SK-N-SH (cell line): ENCODE data around the gene BIRC5. TPM values are rescaled to one million over a fixed set of nuclear protein-coding genes. Genes with fewer than 3 reads are reported as not detected.
A peak's percentile ranks its signal among the peaks of the same experiment; 100 is the strongest.

ENCODE experiments used
- CTCF ChIA-PET: fragments of 300-600, 350-600 bp; formaldehyde crosslinking; extraction: SDS; loops from one replicate; lab custom pipeline; 2021; lab: Yijun Ruan, JAX
- POLR2A ChIA-PET: fragments of 350-600 bp; sonication (Branson Sonifier 250); formaldehyde crosslinking; extraction: SDS; loops from one replicate; lab custom pipeline; 2020; ENCODE audit warnings: antibody characterized with exemption, inconsistent platforms; lab: Yijun Ruan, JAX
- DNase-seq: peaks from one replicate; pipeline ENCODE4 v3.0.0; 2012
- H2AFZ ChIP-seq: fragments of 200-600 bp; sonication (generic); 2 replicates; pipeline ENCODE4 v1.8.1; 2016; ENCODE audit warnings: antibody characterized with exemption, mild to moderate bottlenecking, low read depth
- H3F3A ChIP-seq: fragments of 200-600 bp; sonication (generic); replicated peaks from 2 replicates; pipeline ENCODE3; 2016; ENCODE audit warnings: antibody characterized with exemption, mild to moderate bottlenecking; ENCODE audit not compliant: insufficient read depth
- H3K27ac ChIP-seq, 2 experiments: fragments of 200-500 bp in 1 of 2; fragments of 200-600 bp in 1 of 2; sonication (Bioruptor generic) in 1 of 2; sonication (generic), shearing (Covaris generic) in 1 of 2; 2 replicates each; pipeline versions ENCODE4 v1.5.1 to v1.6.1; 2014 to 2016; ENCODE audit warnings: low read depth in 2 of 2, inconsistent platforms in 1 of 2, low read length in 1 of 2, mild to moderate bottlenecking in 1 of 2, mixed read lengths in 1 of 2
- H3K27me3 ChIP-seq: fragments of 200-600 bp; sonication (generic), shearing (Covaris generic); 2 replicates; pipeline ENCODE4 v1.6.1; 2016; ENCODE audit warnings: mixed run types; ENCODE audit not compliant: insufficient read depth
- H3K36me3 ChIP-seq, 2 experiments: fragments of 200-500 bp in 1 of 2; fragments of 200-600 bp in 1 of 2; sonication (Bioruptor generic) in 1 of 2; sonication (generic) in 1 of 2; replicated peaks in 1 of 2; 2 replicates each; pipeline versions ENCODE3 to v1.5.1; 2014 to 2016; ENCODE audit warnings: low read length in 1 of 2, mild to moderate bottlenecking in 1 of 2; ENCODE audit not compliant: insufficient read depth in 2 of 2, control insufficient read depth in 1 of 2
- H3K4me1 ChIP-seq, 2 experiments: fragments of 200-500 bp in 1 of 2; fragments of 200-600 bp in 1 of 2; sonication (Bioruptor generic) in 1 of 2; sonication (generic), shearing (Covaris generic) in 1 of 2; 2 replicates each; pipeline versions ENCODE4 v1.5.1 to v1.6.1; 2014 to 2016; ENCODE audit warnings: low read depth in 1 of 2, low read length in 1 of 2, mixed run types in 1 of 2; ENCODE audit not compliant: insufficient read depth in 2 of 2, control insufficient read depth in 1 of 2
- H3K4me2 ChIP-seq: fragments of 200-600 bp; sonication (generic), shearing (Covaris generic); 2 replicates; pipeline ENCODE4 v1.6.1; 2017; ENCODE audit warnings: mixed run types
- H3K4me3 ChIP-seq, 2 experiments: fragments of 200-500 bp in 1 of 2; fragments of 200-600 bp in 1 of 2; sonication (Bioruptor generic) in 1 of 2; sonication (generic), shearing (Covaris generic) in 1 of 2; 2 replicates each; pipeline versions ENCODE4 v1.5.1 to v1.8.1; 2014 to 2016; ENCODE audit warnings: low read depth in 2 of 2, inconsistent platforms in 1 of 2, low read length in 1 of 2, mild to moderate bottlenecking in 1 of 2, mixed read lengths in 1 of 2, moderate library complexity in 1 of 2
- H3K79me2 ChIP-seq: fragments of 200-600 bp; sonication (generic); 2 replicates; pipeline ENCODE4 v1.8.1; 2017; ENCODE audit warnings: mild to moderate bottlenecking; ENCODE audit not compliant: insufficient read depth
- H3K9ac ChIP-seq: fragments of 200-600 bp; sonication (generic); 2 replicates; pipeline ENCODE4 v1.6.1; 2017; ENCODE audit warnings: mixed run types
- H3K9me2 ChIP-seq: fragments of 200-600 bp; sonication (generic); 2 replicates; pipeline ENCODE4 v1.6.1; 2017; ENCODE audit warnings: mixed run types
- H3K9me3 ChIP-seq: fragments of 200-600 bp; sonication (generic); 2 replicates; pipeline ENCODE4 v1.6.1; 2017; ENCODE audit warnings: mixed run types, mild to moderate bottlenecking, moderate library complexity
- H4K20me1 ChIP-seq: fragments of 200-600 bp; sonication (generic); 2 replicates; pipeline ENCODE4 v1.6.1; 2017; ENCODE audit warnings: mild to moderate bottlenecking, mixed run types; ENCODE audit not compliant: insufficient read depth
- ELF1 ChIP-seq: IDR thresholded peaks from 2 replicates; pipeline ENCODE4 v1.4.0; 2012
- EP300 ChIP-seq, 2 experiments: IDR thresholded peaks; 2 replicates each; pipeline versions ENCODE4 v1.4.0 to v1.6.1; 2012; ENCODE audit warnings: borderline replicate concordance in 1 of 2, low read depth in 1 of 2, low read length in 1 of 2
- EZH2phosphoT487 ChIP-seq: fragments of 200-600 bp; sonication (generic); IDR thresholded peaks from 2 replicates; pipeline ENCODE4 v1.6.1; 2017; ENCODE audit warnings: low read depth, mixed run types, mild to moderate bottlenecking, antibody characterized with exemption, moderate library complexity, borderline replicate concordance
- GABPA ChIP-seq: IDR thresholded peaks from 2 replicates; pipeline ENCODE4 v1.4.0; 2012; ENCODE audit warnings: low read depth, mild to moderate bottlenecking
- GATA2 ChIP-seq: sonication (generic); formaldehyde crosslinking; IDR thresholded peaks from 2 replicates; pipeline ENCODE4 v1.5.0; 2020; ENCODE audit warnings: mild to moderate bottlenecking, missing genetic modification reagents
- MEF2A ChIP-seq: IDR thresholded peaks from 2 replicates; pipeline ENCODE4 v1.4.0; 2012; ENCODE audit warnings: low read depth, borderline replicate concordance
- MXI1 ChIP-seq: IDR thresholded peaks from 2 replicates; pipeline ENCODE4 v1.6.1; 2012; ENCODE audit warnings: mild to moderate bottlenecking, low read depth, low read length, improper control_type of control experiment
- NFIC ChIP-seq: IDR thresholded peaks from 2 replicates; pipeline ENCODE4 v1.4.0; 2012; ENCODE audit warnings: borderline replicate concordance
- NRF1 ChIP-seq: IDR thresholded peaks from 2 replicates; pipeline ENCODE4 v1.6.1; 2012; ENCODE audit warnings: low read depth, mild to moderate bottlenecking, low read length
- POLR2AphosphoS5 ChIP-seq: IDR thresholded peaks from 2 replicates; pipeline ENCODE4 v1.6.1; 2012; ENCODE audit warnings: low read depth, low read length
- RAD21 ChIP-seq: IDR thresholded peaks from 2 replicates; pipeline ENCODE4 v1.6.1; 2012; ENCODE audit warnings: mild to moderate bottlenecking, low read length
- RCOR1 ChIP-seq: fragments of 150-350 bp; IDR thresholded peaks from 2 replicates; pipeline ENCODE4 v1.6.1; 2017; ENCODE audit warnings: antibody characterized with exemption, low read length
- RXRA ChIP-seq: IDR thresholded peaks from 2 replicates; pipeline ENCODE4 v1.4.0; 2012; ENCODE audit warnings: low read depth, mild to moderate bottlenecking, borderline replicate concordance
- SIN3A ChIP-seq: IDR thresholded peaks from 2 replicates; pipeline ENCODE4 v1.6.1; 2012; ENCODE audit warnings: low read depth, mild to moderate bottlenecking, low read length, moderate library complexity, borderline replicate concordance
- TCF12 ChIP-seq: IDR thresholded peaks from 2 replicates; pipeline ENCODE4 v1.4.0; 2012
- TEAD4 ChIP-seq: IDR thresholded peaks from 2 replicates; pipeline ENCODE4 v1.4.0; 2012; ENCODE audit warnings: mild to moderate bottlenecking, borderline replicate concordance; ENCODE audit not compliant: insufficient read depth
- YY1 ChIP-seq: IDR thresholded peaks from 2 replicates; pipeline ENCODE4 v1.4.0; 2012; ENCODE audit warnings: low read depth, mild to moderate bottlenecking
- WGBS: methylation state at CpG from one replicate; pipeline ENCODE4 v1.1.6; 2017; ENCODE audit warnings: low lambda C conversion rate; 5-methylcytosine and 5-hydroxymethylcytosine counted together
- polyA plus RNA-seq, 3 experiments: library from polyadenylated mRNA; depleted of rRNA; stranded (reverse); fragments of >200 nt; gene quantifications; 2 replicates each; pipeline ENCODE4 v1.2.3, GENCODE V29; 2012
- TF ChIP-seq, protein P1 (sequence below): IDR thresholded peaks from 2 replicates; pipeline ENCODE4 v1.4.0; 2012; ENCODE audit warnings: low read depth, borderline replicate concordance
- TF ChIP-seq, protein P2 (sequence below): fragments of 200-600 bp; sonication (generic); IDR thresholded peaks from 2 replicates; pipeline ENCODE4 v1.6.1; 2017; ENCODE audit warnings: antibody characterized with exemption, mild to moderate bottlenecking, moderate library complexity
- TF ChIP-seq, protein P3 (sequence below): IDR thresholded peaks from 2 replicates; pipeline ENCODE4 v1.4.0; 2012; ENCODE audit warnings: low read depth, borderline replicate concordance
- TF ChIP-seq, protein P4 (sequence below): fragments of 150-350 bp; IDR thresholded peaks from 2 replicates; pipeline ENCODE4 v1.6.1; 2017; ENCODE audit warnings: antibody characterized with exemption, low read length, low read depth, borderline replicate concordance

The BIRC5 gene
- polyA plus RNA-seq, 1 of the 3 experiments (the other 2 are of a cell fraction): 31.4 TPM

DNA sequence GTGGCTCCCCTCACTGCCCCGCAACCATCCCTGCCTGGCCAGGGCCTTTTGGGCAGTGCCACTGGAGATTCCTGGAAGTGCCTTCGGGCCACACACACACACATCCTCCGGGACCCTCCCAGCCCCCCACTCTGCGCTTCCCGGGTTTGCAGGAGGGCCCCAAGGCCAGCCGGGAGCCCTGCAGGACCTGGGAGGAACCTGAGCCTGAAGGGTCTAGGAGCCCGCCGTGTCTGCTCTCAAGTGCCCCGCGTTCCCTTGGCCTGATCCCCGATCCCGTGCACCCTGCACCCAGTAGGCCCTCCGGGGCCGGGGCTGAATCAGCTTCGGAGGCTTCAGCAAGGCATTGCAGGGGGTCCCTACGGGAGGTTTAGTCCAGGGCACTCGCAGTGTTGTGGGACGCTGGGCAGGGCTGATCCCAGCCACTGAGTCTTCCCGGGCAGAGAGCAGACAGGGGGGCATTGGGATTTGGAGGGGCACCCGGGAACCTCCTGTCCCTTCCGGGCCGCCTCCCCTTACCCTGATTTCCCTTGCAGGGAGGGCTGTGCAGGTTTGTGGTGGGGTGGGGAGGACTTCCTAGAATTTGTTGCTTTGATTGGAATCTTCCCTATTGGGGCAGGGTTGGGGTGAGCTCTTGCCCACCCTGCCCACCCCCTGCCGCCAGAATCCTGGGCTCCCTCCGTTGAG is 54.3 kb downstream of the BIRC5 start (continued):
- TF ChIP-seq, protein P1, sequence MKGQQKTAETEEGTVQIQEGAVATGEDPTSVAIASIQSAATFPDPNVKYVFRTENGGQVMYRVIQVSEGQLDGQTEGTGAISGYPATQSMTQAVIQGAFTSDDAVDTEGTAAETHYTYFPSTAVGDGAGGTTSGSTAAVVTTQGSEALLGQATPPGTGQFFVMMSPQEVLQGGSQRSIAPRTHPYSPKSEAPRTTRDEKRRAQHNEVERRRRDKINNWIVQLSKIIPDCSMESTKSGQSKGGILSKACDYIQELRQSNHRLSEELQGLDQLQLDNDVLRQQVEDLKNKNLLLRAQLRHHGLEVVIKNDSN: no peak
- no peak for TF ChIP-seq GATA2 (CRISPR knock-in tag)
- TF ChIP-seq MXI1: no peak
- TF ChIP-seq GABPA: no peak
- no peak for TF ChIP-seq RCOR1

DNA sequence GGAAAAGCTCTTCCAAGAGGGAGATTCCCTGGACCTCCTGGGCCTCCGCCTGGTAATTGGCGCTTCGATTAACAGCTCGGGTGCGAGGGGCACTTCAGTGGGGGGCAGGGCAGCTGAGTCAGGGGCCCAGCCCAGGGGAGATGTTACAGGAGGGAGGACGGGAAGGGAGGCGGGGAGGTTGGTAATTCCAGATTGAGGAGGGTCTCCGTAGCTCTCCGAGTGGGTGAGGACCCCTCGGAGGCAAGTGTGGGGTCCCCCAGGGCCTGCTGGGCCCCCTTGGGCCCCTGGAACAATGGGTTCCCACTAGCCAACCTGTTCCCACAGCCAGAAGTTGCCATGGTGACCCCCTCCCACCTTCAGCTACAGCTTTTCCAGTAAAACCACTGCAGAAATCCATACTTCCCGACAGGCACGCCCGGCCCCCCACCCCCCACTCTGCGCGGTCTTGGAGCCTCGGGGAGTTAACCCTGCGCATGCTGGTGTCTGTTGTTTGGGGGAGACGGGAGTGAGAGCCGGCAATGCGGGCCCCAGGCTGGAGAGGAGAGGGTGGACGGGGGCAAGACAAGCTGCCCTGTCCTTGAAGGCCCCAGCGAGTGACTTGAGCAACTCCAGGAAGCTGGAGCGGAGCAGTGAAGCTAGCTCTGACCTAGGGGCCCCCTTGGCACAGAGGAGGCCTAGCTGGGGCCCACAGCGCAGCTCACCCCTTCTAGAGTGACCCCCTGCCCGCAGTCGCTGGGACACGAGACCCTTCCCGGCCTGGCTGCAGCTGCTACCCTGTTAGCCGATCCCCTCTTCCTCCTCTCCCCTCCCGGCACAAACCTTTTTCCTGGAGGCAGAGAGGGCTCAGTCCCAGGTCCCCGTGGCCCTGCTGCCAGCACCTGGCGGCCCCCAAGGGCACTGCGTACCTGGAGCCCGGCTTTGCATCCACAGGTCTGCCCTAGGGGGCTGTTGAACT is 55.2 kb downstream of the BIRC5 start:
- Histone ChIP-seq H2AFZ (no peak overlapping the region), H3K27me3 (peaks cover 16% of the 10 kb centered on the region), H3K9me3 (no peaks in the 10 kb centered on the region), H3K79me2 (no peaks in the 10 kb centered on the region), H4K20me1 (no peaks in the 10 kb centered on the region), H3K4me2 (no peak overlapping the region), H3K4me3 (no peak overlapping the region), H3K36me3 (no peaks in the 10 kb centered on the region), H3K9ac (no peak overlapping the region), H3F3A (no peaks in the 10 kb centered on the region), H3K9me2 (no peaks in the 10 kb centered on the region), H3K4me1 (peaks cover 0 to 71% of the 10 kb centered on the region in 2 experiments; a peak in 2 of 4 replicates), H3K27ac (peak overlapping the region in 1 of 2 experiments; percentile 91; a peak in 2 of 4 replicates)
- ChIA-PET POLR2A (interaction anchor here (0.7 to 3.7 kb wide), 3 partner anchors 11 to 90 kb away, joined by 3 to 13 read pairs (median 4); no protein-coding TSS in a partner anchor), CTCF (interaction anchor here (0.6 to 6.6 kb wide), 12 partner anchors 11 to 759 kb away, joined by 3 to 46 read pairs (median 4); no protein-coding TSS in a partner anchor)
- 56% methylated on average over 33 of the region's 34 CpGs for WGBS
- peak; percentile 83 for DNase-seq
- TF ChIP-seq MEF2A: no peak
- TF ChIP-seq, protein P2, sequence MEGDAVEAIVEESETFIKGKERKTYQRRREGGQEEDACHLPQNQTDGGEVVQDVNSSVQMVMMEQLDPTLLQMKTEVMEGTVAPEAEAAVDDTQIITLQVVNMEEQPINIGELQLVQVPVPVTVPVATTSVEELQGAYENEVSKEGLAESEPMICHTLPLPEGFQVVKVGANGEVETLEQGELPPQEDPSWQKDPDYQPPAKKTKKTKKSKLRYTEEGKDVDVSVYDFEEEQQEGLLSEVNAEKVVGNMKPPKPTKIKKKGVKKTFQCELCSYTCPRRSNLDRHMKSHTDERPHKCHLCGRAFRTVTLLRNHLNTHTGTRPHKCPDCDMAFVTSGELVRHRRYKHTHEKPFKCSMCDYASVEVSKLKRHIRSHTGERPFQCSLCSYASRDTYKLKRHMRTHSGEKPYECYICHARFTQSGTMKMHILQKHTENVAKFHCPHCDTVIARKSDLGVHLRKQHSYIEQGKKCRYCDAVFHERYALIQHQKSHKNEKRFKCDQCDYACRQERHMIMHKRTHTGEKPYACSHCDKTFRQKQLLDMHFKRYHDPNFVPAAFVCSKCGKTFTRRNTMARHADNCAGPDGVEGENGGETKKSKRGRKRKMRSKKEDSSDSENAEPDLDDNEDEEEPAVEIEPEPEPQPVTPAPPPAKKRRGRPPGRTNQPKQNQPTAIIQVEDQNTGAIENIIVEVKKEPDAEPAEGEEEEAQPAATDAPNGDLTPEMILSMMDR: no peak
- no peak for TF ChIP-seq TEAD4
- TF ChIP-seq POLR2AphosphoS5: no peak
- TF ChIP-seq SIN3A: no peak
- no peak for TF ChIP-seq RAD21
- TF ChIP-seq YY1: no peak
- no peak for TF ChIP-seq ELF1
- TF ChIP-seq EP300 (IDR thresholded peaks at IDR 0.05; ENCODE audit: borderline replicate concordance in 1 of 2, low read depth in 1 of 2, low read length in 1 of 2): peak; percentile 7 to 80; a peak in 3 of 4 replicates
- no peak for TF ChIP-seq RXRA
- TF ChIP-seq NRF1: no peak
- TF ChIP-seq GABPA: no peak
- no peak for TF ChIP-seq TCF12
- TF ChIP-seq, protein P3, sequence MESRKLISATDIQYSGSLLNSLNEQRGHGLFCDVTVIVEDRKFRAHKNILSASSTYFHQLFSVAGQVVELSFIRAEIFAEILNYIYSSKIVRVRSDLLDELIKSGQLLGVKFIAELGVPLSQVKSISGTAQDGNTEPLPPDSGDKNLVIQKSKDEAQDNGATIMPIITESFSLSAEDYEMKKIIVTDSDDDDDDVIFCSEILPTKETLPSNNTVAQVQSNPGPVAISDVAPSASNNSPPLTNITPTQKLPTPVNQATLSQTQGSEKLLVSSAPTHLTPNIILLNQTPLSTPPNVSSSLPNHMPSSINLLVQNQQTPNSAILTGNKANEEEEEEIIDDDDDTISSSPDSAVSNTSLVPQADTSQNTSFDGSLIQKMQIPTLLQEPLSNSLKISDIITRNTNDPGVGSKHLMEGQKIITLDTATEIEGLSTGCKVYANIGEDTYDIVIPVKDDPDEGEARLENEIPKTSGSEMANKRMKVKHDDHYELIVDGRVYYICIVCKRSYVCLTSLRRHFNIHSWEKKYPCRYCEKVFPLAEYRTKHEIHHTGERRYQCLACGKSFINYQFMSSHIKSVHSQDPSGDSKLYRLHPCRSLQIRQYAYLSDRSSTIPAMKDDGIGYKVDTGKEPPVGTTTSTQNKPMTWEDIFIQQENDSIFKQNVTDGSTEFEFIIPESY: no peak
- 0 out of 2 replicates have a peak, but pooled peaks have one; percentile 8 for TF ChIP-seq RCOR1
- TF ChIP-seq, protein P1: peak; percentile 14; the same call in 1 of the 2 replicates
- TF ChIP-seq NFIC: no peak
- TF ChIP-seq, protein P4, sequence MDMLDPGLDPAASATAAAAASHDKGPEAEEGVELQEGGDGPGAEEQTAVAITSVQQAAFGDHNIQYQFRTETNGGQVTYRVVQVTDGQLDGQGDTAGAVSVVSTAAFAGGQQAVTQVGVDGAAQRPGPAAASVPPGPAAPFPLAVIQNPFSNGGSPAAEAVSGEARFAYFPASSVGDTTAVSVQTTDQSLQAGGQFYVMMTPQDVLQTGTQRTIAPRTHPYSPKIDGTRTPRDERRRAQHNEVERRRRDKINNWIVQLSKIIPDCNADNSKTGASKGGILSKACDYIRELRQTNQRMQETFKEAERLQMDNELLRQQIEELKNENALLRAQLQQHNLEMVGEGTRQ: no peak
- TF ChIP-seq EZH2phosphoT487: no peak
